Neural cell (in vitro differentiated cells): ENCODE results near the gene NPIPB9. TPM values are rescaled to one million over a fixed set of nuclear protein-coding genes. Genes with fewer than 3 reads are reported as not detected.
"Not testable (repeated sequence)": the region's sequence is repeated elsewhere in the genome, so short reads cannot be mapped to it uniquely, and the experiment has no call there.

Experiments
- H2AFZ ChIP-seq: fragments of 200-600, 300-800 bp; sonication (generic), shearing (Covaris generic); 2 replicates; pipeline ENCODE4 v1.6.0; 2014; ENCODE audit warnings: low read depth, mild to moderate bottlenecking, antibody characterized with exemption, low read length, moderate library complexity
- H3F3A ChIP-seq: fragments of 200-600 bp; shearing (Covaris generic); 2 replicates; pipeline ENCODE4 v1.6.1; 2016; ENCODE audit warnings: mild to moderate bottlenecking, moderate library complexity, mixed read lengths, antibody characterized with exemption, low read length; ENCODE audit not compliant: insufficient read depth, poor library complexity, severe bottlenecking
- H3K27ac ChIP-seq: fragments of 200-600, 300-800 bp; sonication (generic), shearing (Covaris generic); 2 replicates; pipeline ENCODE4 v1.5.1; 2014; ENCODE audit warnings: mild to moderate bottlenecking, low read length, moderate library complexity
- H3K27me3 ChIP-seq: fragments of 300-800, 200-600 bp; sonication (generic), shearing (Covaris generic); 2 replicates; pipeline ENCODE4 v1.6.0; 2014; ENCODE audit warnings: mild to moderate bottlenecking, low read depth, low read length, moderate library complexity; ENCODE audit not compliant: insufficient read depth
- H3K36me3 ChIP-seq: fragments of 300-800, 200-600 bp; sonication (generic), shearing (Covaris generic); 2 replicates; pipeline ENCODE4 v1.5.1; 2014; ENCODE audit warnings: mild to moderate bottlenecking, antibody characterized with exemption, low read length, moderate library complexity; ENCODE audit not compliant: insufficient read depth
- H3K4me2 ChIP-seq: fragments of 300-800, 200-600 bp; sonication (generic), shearing (Covaris generic); 2 replicates; pipeline ENCODE4 v1.6.0; 2014; ENCODE audit warnings: mild to moderate bottlenecking, low read length
- H3K4me3 ChIP-seq: fragments of 300-800, 200-600 bp; sonication (generic), shearing (Covaris generic); 2 replicates; pipeline ENCODE4 v1.5.1; 2014; ENCODE audit warnings: mild to moderate bottlenecking, low read length, moderate library complexity
- H3K79me2 ChIP-seq: fragments of 200-600 bp; shearing (Covaris generic); replicated peaks from 2 replicates; pipeline ENCODE4 v1.6.0; 2014; ENCODE audit warnings: mild to moderate bottlenecking, low read length, moderate library complexity; ENCODE audit not compliant: insufficient read depth
- H3K9ac ChIP-seq: fragments of 300-800, 200-600 bp; sonication (generic), shearing (Covaris generic); 2 replicates; pipeline ENCODE4 v1.6.1; 2016; ENCODE audit warnings: mild to moderate bottlenecking, low read length, mixed read lengths
- H3K9me2 ChIP-seq: fragments of 200-600 bp; shearing (Covaris generic); 2 replicates; pipeline ENCODE4 v1.6.1; 2016; ENCODE audit warnings: mild to moderate bottlenecking, low read length, mixed read lengths; ENCODE audit not compliant: insufficient read depth
- H3K9me3 ChIP-seq: fragments of 200-600, 300-800 bp; sonication (generic), shearing (Covaris generic); 2 replicates; pipeline ENCODE4 v1.6.1; 2016; ENCODE audit warnings: mild to moderate bottlenecking, mixed run types, low read length, moderate library complexity, mixed read lengths
- H4K20me1 ChIP-seq: fragments of 200-600 bp; shearing (Covaris generic); 2 replicates; pipeline ENCODE4 v1.6.1; 2016; ENCODE audit warnings: mild to moderate bottlenecking, mixed run types; ENCODE audit not compliant: insufficient read depth
- CTCF ChIP-seq: fragments of 450-650 bp; IDR thresholded peaks from 2 replicates; pipeline ENCODE4 v1.5.1; 2014; ENCODE audit warnings: antibody characterized with exemption, mild to moderate bottlenecking, moderate library complexity; ENCODE audit not compliant: poor library complexity, severe bottlenecking
- polyA plus RNA-seq: library from polyadenylated mRNA; depleted of rRNA; stranded (reverse); fragments of >200 nt; gene quantifications from 2 replicates; pipeline ENCODE4 v1.2.3, GENCODE V29; 2014

Gene NPIPB9
- polyA plus RNA-seq, 1 donor from 2014 or later = 3.1 TPM

- H3K4me2 ChIP-seq, H3K4me3 ChIP-seq, H3K36me3 ChIP-seq: not testable (repeated sequence)
These were observed 50.8 kb downstream of the NPIPB9 start for GRCh38 chr16:28802235-28803019.

GRCh38 chr16:28807445-28808120 lies 56.0 kb downstream of the NPIPB9 start:
- H4K20me1 ChIP-seq, H3K79me2 ChIP-seq, H3K9me2 ChIP-seq, H3K9me3 ChIP-seq, H3K27ac ChIP-seq, H3K4me2 ChIP-seq, H3K36me3 ChIP-seq, H2AFZ ChIP-seq, H3K9ac ChIP-seq, H3K4me3 ChIP-seq, H3K27me3 ChIP-seq, H3F3A ChIP-seq: not testable (repeated sequence)

More at GRCh38 chr16:28802235-28803019, 50.8 kb downstream of the NPIPB9 start:
- H3K27me3 ChIP-seq, H2AFZ ChIP-seq, H3K27ac ChIP-seq, H4K20me1 ChIP-seq, H3K79me2 ChIP-seq, H3K9me2 ChIP-seq, H3K9ac ChIP-seq, H3K9me3 ChIP-seq, H3F3A ChIP-seq: not testable (repeated sequence)

GRCh38 chr16:28820016-28820415 lies 68.4 kb downstream of the NPIPB9 start:
- Histone ChIP-seq H3K4me3 (no peak overlapping the region), H3K27me3 (no peaks in the 10 kb centered on the region), H3K4me2 (no peak overlapping the region), H3F3A (peaks cover 5% of the 10 kb centered on the region), H3K36me3 (no peaks in the 10 kb centered on the region), H3K27ac (no peak overlapping the region), H3K79me2 (peaks cover 10% of the 10 kb centered on the region), H4K20me1 (no peaks in the 10 kb centered on the region), H3K9ac (no peak overlapping the region), H3K9me3 (no peaks in the 10 kb centered on the region), H2AFZ (no peak overlapping the region), H3K9me2 (no peaks in the 10 kb centered on the region)
- no peak for TF ChIP-seq CTCF

- H3K27ac ChIP-seq, H3K4me3 ChIP-seq, H2AFZ ChIP-seq, H4K20me1 ChIP-seq, H3K4me2 ChIP-seq, H3K27me3 ChIP-seq, H3K36me3 ChIP-seq, H3F3A ChIP-seq, H3K9ac ChIP-seq, H3K9me3 ChIP-seq, H3K9me2 ChIP-seq: not testable (repeated sequence)
- peaks cover 16% of the 10 kb centered on the region for H3K79me2 ChIP-seq
These were observed 69.0 kb downstream of the NPIPB9 start for GRCh38 chr16:28820546-28820945.
